ENCODE data around the gene MXRA8.
A peak's percentile ranks its signal among the peaks of the same experiment; 100 is the strongest.

MXRA8 gene

GRCh38 chr1:1397839-1398523, 39.6 kb upstream of the MXRA8 start:
- Histone ChIP-seq H2AFZ (ENCODE audit: low read length) (no peak overlapping the region), H3K79me2 (ENCODE audit: low read length) (peaks cover 84% of the 10 kb centered on the region), H3F3A (ENCODE audit: insufficient read depth, low read length) (peaks cover 8% of the 10 kb centered on the region), H4K20me1 (ENCODE audit: insufficient read depth, low read length) (no peaks in the 10 kb centered on the region), H3K4me1 (ENCODE audit: low read length) (peaks cover 14% of the 10 kb centered on the region), H3K27me3 (replicated peaks; ENCODE audit: insufficient read depth, low read length) (no peaks in the 10 kb centered on the region), H3K27ac (ENCODE audit: low read length) (no peak overlapping the region), H3K9me3 (replicated peaks; ENCODE audit: insufficient read depth, low read length) (no peaks in the 10 kb centered on the region), H3K9ac (ENCODE audit: low read length) (peak overlapping the region; percentile 97; the same call in 1 of the 2 replicates), H3K36me3 (replicated peaks; ENCODE audit: insufficient read depth, low read length) (peaks cover 18% of the 10 kb centered on the region), H3K4me2 (ENCODE audit: low read depth, low read length) (peak overlapping the region; percentile 90), H3K4me3 (ENCODE audit: low read length) (peak overlapping the region; percentile 99), H3K9me2 (replicated peaks; ENCODE audit: insufficient read depth, low read length) (no peaks in the 10 kb centered on the region)
- TF ChIP-seq EZH2phosphoT487 (IDR thresholded peaks at IDR 0.05; ENCODE audit: low read length) (no peak), EZH2 (optimal IDR thresholded peaks at IDR 0.05; ENCODE audit: low read depth, low read length) (no peak), CTCF (IDR thresholded peaks at IDR 0.05; ENCODE audit: low read length) (no peak)
- DNase-seq = no peak

GRCh38 chr1:1395166-1395565, 36.8 kb upstream of the MXRA8 start:
- Histone ChIP-seq H3K4me3 (ENCODE audit: low read length) (no peak overlapping the region), H2AFZ (ENCODE audit: low read length) (no peak overlapping the region), H3K4me2 (ENCODE audit: low read depth, low read length) (no peak overlapping the region), H3K9me2 (replicated peaks; ENCODE audit: insufficient read depth, low read length) (no peaks in the 10 kb centered on the region), H3K9me3 (replicated peaks; ENCODE audit: insufficient read depth, low read length) (no peaks in the 10 kb centered on the region), H3K4me1 (ENCODE audit: low read length) (peaks cover 5% of the 10 kb centered on the region), H3K27ac (ENCODE audit: low read length) (no peak overlapping the region), H3K36me3 (replicated peaks; ENCODE audit: insufficient read depth, low read length) (peaks cover 25% of the 10 kb centered on the region), H3K9ac (ENCODE audit: low read length) (no peak overlapping the region), H4K20me1 (ENCODE audit: insufficient read depth, low read length) (no peaks in the 10 kb centered on the region), H3F3A (ENCODE audit: insufficient read depth, low read length) (no peaks in the 10 kb centered on the region), H3K79me2 (ENCODE audit: low read length) (peaks cover 77% of the 10 kb centered on the region), H3K27me3 (replicated peaks; ENCODE audit: insufficient read depth, low read length) (no peaks in the 10 kb centered on the region)
- no peak for TF ChIP-seq EZH2phosphoT487 (IDR thresholded peaks at IDR 0.05; ENCODE audit: low read length)
- no peak for TF ChIP-seq CTCF (IDR thresholded peaks at IDR 0.05; ENCODE audit: low read length)
- DNase-seq = no peak

GRCh38 chr1:1394116-1394515, 35.8 kb upstream of the MXRA8 start:
- H3K79me2 ChIP-seq (ENCODE audit: low read length) = peaks cover 70% of the 10 kb centered on the region
- peaks cover 5% of the 10 kb centered on the region for H3K4me1 ChIP-seq (ENCODE audit: low read length)

More at GRCh38 chr1:1394116-1394515, 35.8 kb upstream of the MXRA8 start:
- no peak overlapping the region for H3K4me3 ChIP-seq (ENCODE audit: low read length)
- H3K27ac ChIP-seq (ENCODE audit: low read length) = no peak overlapping the region
- H3K27me3 ChIP-seq (replicated peaks; ENCODE audit: insufficient read depth, low read length) = no peaks in the 10 kb centered on the region
- H2AFZ ChIP-seq (ENCODE audit: low read length) = no peak overlapping the region
- no peaks in the 10 kb centered on the region for H3K9me3 ChIP-seq (replicated peaks; ENCODE audit: insufficient read depth, low read length)
- no peaks in the 10 kb centered on the region for H3K9me2 ChIP-seq (replicated peaks; ENCODE audit: insufficient read depth, low read length)
- DNase-seq = no peak
- H4K20me1 ChIP-seq (ENCODE audit: insufficient read depth, low read length) = no peaks in the 10 kb centered on the region
- H3K9ac ChIP-seq (ENCODE audit: low read length) = no peak overlapping the region
- H3K36me3 ChIP-seq (replicated peaks; ENCODE audit: insufficient read depth, low read length) = peaks cover 29% of the 10 kb centered on the region
- H3F3A ChIP-seq (ENCODE audit: insufficient read depth, low read length) = no peaks in the 10 kb centered on the region
- no peak overlapping the region for H3K4me2 ChIP-seq (ENCODE audit: low read depth, low read length)
- no peak for TF ChIP-seq CTCF (IDR thresholded peaks at IDR 0.05; ENCODE audit: low read length)
- TF ChIP-seq EZH2 (optimal IDR thresholded peaks at IDR 0.05; ENCODE audit: low read depth, low read length) = no peak
- no peak for TF ChIP-seq EZH2phosphoT487 (IDR thresholded peaks at IDR 0.05; ENCODE audit: low read length)
